Rectal smooth muscle tissue (tissue), 1 donor: ENCODE data around the gene TMEM130.
"Not testable (repeated sequence)": the region's sequence is repeated elsewhere in the genome, so short reads cannot be mapped to it uniquely, and the experiment has no call there.

Experiments
- H3K27ac ChIP-seq: one replicate; pipeline ENCODE4 v1.7.0; 2013; ENCODE audit warnings: low read depth, low read length, inconsistent platforms
- H3K27me3 ChIP-seq: one replicate; pipeline ENCODE4 v1.7.0; 2013; ENCODE audit warnings: low read length; ENCODE audit not compliant: control insufficient read depth, insufficient read depth
- H3K36me3 ChIP-seq: one replicate; pipeline ENCODE4 v1.7.0; 2013; ENCODE audit warnings: low read length; ENCODE audit not compliant: control insufficient read depth, insufficient read depth
- H3K4me1 ChIP-seq: one replicate; pipeline ENCODE4 v1.7.0; 2013; ENCODE audit warnings: low read length; ENCODE audit not compliant: control insufficient read depth, insufficient read depth
- H3K4me3 ChIP-seq: one replicate; pipeline ENCODE4 v1.7.0; 2013; ENCODE audit warnings: low read length
- H3K9ac ChIP-seq: one replicate; pipeline ENCODE4 v1.7.0; 2013; ENCODE audit warnings: low read length

The TMEM130 gene

GRCh38 chr7:98860071-98860470 lies 9.7 kb downstream of the TMEM130 start:
- Histone ChIP-seq H3K4me1 (no peaks in the 10 kb centered on the region), H3K27ac (no peak overlapping the region), H3K36me3 (no peaks in the 10 kb centered on the region), H3K4me3 (no peak overlapping the region), H3K9ac (no peak overlapping the region), H3K27me3 (no peaks in the 10 kb centered on the region)

- Histone ChIP-seq H3K9ac (no peak overlapping the region), H3K4me1 (no peaks in the 10 kb centered on the region), H3K4me3 (no peak overlapping the region), H3K27me3 (peaks cover 5% of the 10 kb centered on the region), H3K36me3 (no peaks in the 10 kb centered on the region), H3K27ac (no peak overlapping the region)
Measured at GRCh38 chr7:98855610-98856422, 14.0 kb downstream of the TMEM130 start.

- Histone ChIP-seq H3K36me3 (no peaks in the 10 kb centered on the region), H3K9ac (no peak overlapping the region), H3K4me3 (no peak overlapping the region), H3K27ac (no peak overlapping the region), H3K4me1 (no peaks in the 10 kb centered on the region), H3K27me3 (peaks cover 6% of the 10 kb centered on the region)
Measured at GRCh38 chr7:98852826-98853225, 17.0 kb downstream of the TMEM130 start.

- H3K4me1 ChIP-seq, result no peaks in the 10 kb centered on the region
- H3K36me3 ChIP-seq, result no peaks in the 10 kb centered on the region
- H3K27me3 ChIP-seq, result peaks cover 6% of the 10 kb centered on the region
- no peak overlapping the region for H3K4me3 ChIP-seq
- no peak overlapping the region for H3K27ac ChIP-seq
- no peak overlapping the region for H3K9ac ChIP-seq
Measured at GRCh38 chr7:98848918-98849317, 20.9 kb downstream of the TMEM130 start.

GRCh38 chr7:98842552-98842951 lies 27.3 kb downstream of the TMEM130 start:
- not testable (repeated sequence) for H3K36me3 ChIP-seq, H3K27ac ChIP-seq, H3K4me3 ChIP-seq, H3K4me1 ChIP-seq, H3K9ac ChIP-seq, H3K27me3 ChIP-seq

GRCh38 chr7:98841179-98841997 lies 28.4 kb downstream of the TMEM130 start:
- H3K9ac ChIP-seq, result no peak overlapping the region
- no peak overlapping the region for H3K4me3 ChIP-seq
- H3K27ac ChIP-seq, result no peak overlapping the region
- no peaks in the 10 kb centered on the region for H3K4me1 ChIP-seq
- H3K36me3 ChIP-seq, result no peaks in the 10 kb centered on the region
- H3K27me3 ChIP-seq, result no peaks in the 10 kb centered on the region

GRCh38 chr7:98840722-98841121 lies 29.1 kb downstream of the TMEM130 start:
- no peak overlapping the region for H3K27ac ChIP-seq
- H3K4me3 ChIP-seq, result no peak overlapping the region
- H3K27me3 ChIP-seq, result no peaks in the 10 kb centered on the region
- no peak overlapping the region for H3K9ac ChIP-seq
- H3K4me1 ChIP-seq, result no peaks in the 10 kb centered on the region
- H3K36me3 ChIP-seq, result no peaks in the 10 kb centered on the region

- Histone ChIP-seq H3K9ac (no peak overlapping the region), H3K4me1 (no peaks in the 10 kb centered on the region), H3K27ac (no peak overlapping the region), H3K36me3 (no peaks in the 10 kb centered on the region), H3K27me3 (no peaks in the 10 kb centered on the region), H3K4me3 (no peak overlapping the region)
Measured at GRCh38 chr7:98840096-98840495, 29.7 kb downstream of the TMEM130 start.

GRCh38 chr7:98837630-98837972 lies 32.2 kb downstream of the TMEM130 start:
- H3K27ac ChIP-seq, result no peak overlapping the region
- H3K9ac ChIP-seq, result no peak overlapping the region
- H3K4me3 ChIP-seq, result no peak overlapping the region
- H3K36me3 ChIP-seq, result no peaks in the 10 kb centered on the region
- no peaks in the 10 kb centered on the region for H3K27me3 ChIP-seq
- H3K4me1 ChIP-seq, result no peaks in the 10 kb centered on the region

GRCh38 chr7:98836811-98837629 lies 32.8 kb downstream of the TMEM130 start:
- Histone ChIP-seq H3K27ac (no peak overlapping the region), H3K4me3 (no peak overlapping the region), H3K36me3 (no peaks in the 10 kb centered on the region), H3K27me3 (no peaks in the 10 kb centered on the region), H3K4me1 (no peaks in the 10 kb centered on the region), H3K9ac (no peak overlapping the region)

- no peak overlapping the region for H3K27ac ChIP-seq
- no peaks in the 10 kb centered on the region for H3K27me3 ChIP-seq
- H3K4me1 ChIP-seq, result no peaks in the 10 kb centered on the region
- H3K36me3 ChIP-seq, result no peaks in the 10 kb centered on the region
- no peak overlapping the region for H3K9ac ChIP-seq
- no peak overlapping the region for H3K4me3 ChIP-seq
Measured at GRCh38 chr7:98834949-98835348, 34.9 kb downstream of the TMEM130 start.

GRCh38 chr7:98833022-98833421 lies 36.8 kb downstream of the TMEM130 start:
- no peaks in the 10 kb centered on the region for H3K27me3 ChIP-seq
- no peak overlapping the region for H3K27ac ChIP-seq
- no peaks in the 10 kb centered on the region for H3K36me3 ChIP-seq
- H3K4me1 ChIP-seq, result no peaks in the 10 kb centered on the region
- H3K9ac ChIP-seq, result no peak overlapping the region
- H3K4me3 ChIP-seq, result no peak overlapping the region
